Stimulated activated CD8-positive, alpha-beta memory T cell treated with anti-CD3 and anti-CD28 coated beads, Interleukin-12 subunit alpha, Interleukin-12 subunit beta, amount 100 ng/mL, for 24 hours (primary cell): Measurements from ENCODE around the gene LPCAT1.
"Not testable (repeated sequence)": the region's sequence is repeated elsewhere in the genome, so short reads cannot be mapped to it uniquely, and the experiment has no call there.

Experiments
- DNase-seq: peaks from one replicate; pipeline ENCODE4 v3.0.0-alpha.2; 2020; ENCODE audit errors: extremely low read depth

LPCAT1 gene

GRCh38 chr5:1466631-1467265 is 57.0 kb downstream of the LPCAT1 start:
- no peak for DNase-seq

- DNase-seq: no peak
These were observed 57.7 kb downstream of the LPCAT1 start for GRCh38 chr5:1465966-1466471.

- DNase-seq: no peak
These were observed 58.6 kb downstream of the LPCAT1 start for GRCh38 chr5:1465117-1465516.

- DNase-seq: no peak
These were observed 59.2 kb downstream of the LPCAT1 start for GRCh38 chr5:1464511-1464910.

- no peak for DNase-seq
These were observed 59.7 kb downstream of the LPCAT1 start for GRCh38 chr5:1464096-1464446.

GRCh38 chr5:1463326-1464095 is 60.2 kb downstream of the LPCAT1 start:
- no peak for DNase-seq

GRCh38 chr5:1462358-1462757 is 61.4 kb downstream of the LPCAT1 start:
- no peak for DNase-seq

GRCh38 chr5:1461396-1461795 is 62.4 kb downstream of the LPCAT1 start:
- DNase-seq: no peak

- DNase-seq: no peak
These were observed 63.6 kb downstream of the LPCAT1 start for GRCh38 chr5:1460054-1460682.

- not testable (repeated sequence) for DNase-seq
These were observed 64.3 kb downstream of the LPCAT1 start for GRCh38 chr5:1459435-1459834.

- not testable (repeated sequence) for DNase-seq
These were observed 67.5 kb downstream of the LPCAT1 start for GRCh38 chr5:1456110-1456881.

GRCh38 chr5:1453613-1454012 is 70.1 kb downstream of the LPCAT1 start:
- no peak for DNase-seq

GRCh38 chr5:1449081-1449630 is 74.6 kb downstream of the LPCAT1 start:
- no peak for DNase-seq

- DNase-seq: no peak
These were observed 75.2 kb downstream of the LPCAT1 start for GRCh38 chr5:1448511-1449011.

GRCh38 chr5:1447671-1448361 is 75.9 kb downstream of the LPCAT1 start:
- DNase-seq: no peak

- DNase-seq: no peak
These were observed 77.0 kb downstream of the LPCAT1 start for GRCh38 chr5:1446602-1447343.

GRCh38 chr5:1445689-1446601 is 77.8 kb downstream of the LPCAT1 start:
- DNase-seq: no peak

- no peak for DNase-seq
These were observed 78.5 kb downstream of the LPCAT1 start, which contains the start of gene SLC6A3 for GRCh38 chr5:1445313-1445688. Gene SLC6A3, minus strand, starts transcription at chr5:1445440. Its CDS starts 2,243 bp downstream, at chr5:1443197.
